Activated CD8-positive, alpha-beta T cell treated with anti-CD3 and anti-CD28 coated beads for 36 hours (primary cell): Measurements from ENCODE around the gene KIAA0408. TPM values are rescaled to one million over a fixed set of nuclear protein-coding genes. Genes with fewer than 3 reads are reported as not detected.

Experiments used
- ATAC-seq: fragments of 200-7000 bp; cut with Tn5 transposase; one replicate; pipeline ENCODE4 v1.10.0; 2021; ENCODE audit warnings: mild to moderate bottlenecking, moderate library complexity
- CTCF ChIA-PET: fragments of 350-600 bp; sonication (Branson Sonifier 250); formaldehyde crosslinking; loops from one replicate; lab custom pipeline; 2021; ENCODE audit warnings: antibody characterized with exemption; lab: Charles Lee
- POLR2A ChIA-PET: fragments of 350-600 bp; sonication (Branson Sonifier 250); formaldehyde crosslinking; loops from one replicate; lab custom pipeline; 2021; ENCODE audit warnings: antibody characterized with exemption; lab: Charles Lee
- DNase-seq: peaks from one replicate; pipeline ENCODE4 v3.0.0-alpha.2; 2020
- H3K27ac Mint-ChIP-seq: one replicate; pipeline ENCODE4 v1.8.0; 2021; ENCODE audit warnings: mild to moderate bottlenecking, mixed read lengths
- H3K27me3 Mint-ChIP-seq: one replicate; pipeline ENCODE4 v1.8.0; 2021; ENCODE audit warnings: mixed read lengths
- H3K36me3 Mint-ChIP-seq: one replicate; pipeline ENCODE4 v1.8.0; 2021; ENCODE audit warnings: low read depth, mixed read lengths
- H3K4me1 Mint-ChIP-seq: one replicate; pipeline ENCODE4 v1.8.0; 2021; ENCODE audit warnings: low read depth, mixed read lengths
- H3K4me3 Mint-ChIP-seq: one replicate; pipeline ENCODE4 v1.8.0; 2021; ENCODE audit warnings: mild to moderate bottlenecking, moderate library complexity, mixed read lengths
- H3K9me3 Mint-ChIP-seq: one replicate; pipeline ENCODE4 v1.8.0; 2021; ENCODE audit warnings: mixed read lengths
- intact Hi-C: fragments of 100-400 bp; cut with micrococcal nuclease; formaldehyde crosslinking; loops from one replicate; pipeline ENCODE4 v1.10.0; 2022
- total RNA-seq, 2 experiments: library from RNA; stranded (reverse); gene quantifications; one replicate each; pipeline ENCODE4 v1.2.3, GENCODE V29; 2021
- TF ChIP-seq, protein P1 (sequence below): fragments of 200-600 bp; IDR thresholded peaks from one replicate; pipeline ENCODE4 v1.8.0; 2022; ENCODE audit warnings: antibody characterized with exemption, mild to moderate bottlenecking

The KIAA0408 gene
- total RNA-seq, 2 experiments from 2014 or later: 1.8 to 2.6 TPM

DNA sequence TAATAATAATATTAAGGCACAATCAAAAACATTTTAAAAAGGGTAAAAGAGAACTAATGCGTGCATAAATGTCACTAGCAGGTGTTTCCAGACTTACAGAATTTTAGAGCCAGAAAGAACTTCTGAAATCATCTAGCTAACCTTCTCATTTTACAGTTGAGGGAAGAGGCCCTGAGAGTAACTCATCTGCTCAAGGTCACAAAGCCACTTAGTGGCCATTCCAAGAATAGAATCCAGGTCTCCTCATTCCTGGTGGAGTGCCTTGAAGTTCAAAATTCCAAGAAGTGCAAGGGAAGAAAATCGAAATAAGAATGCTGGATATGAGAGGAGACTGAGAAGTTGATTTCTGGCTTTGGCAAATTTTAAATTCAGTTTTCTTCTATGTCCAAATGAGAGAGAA is 3.2 kb upstream of the KIAA0408 start:
- POLR2A ChIA-PET: no interaction called here
- Mint-ChIP-seq H3K27ac (no peak overlapping the region), H3K9me3 (no peaks in the 10 kb centered on the region), H3K27me3 (no peaks in the 10 kb centered on the region), H3K36me3 (no peaks in the 10 kb centered on the region), H3K4me3 (no peak overlapping the region), H3K4me1 (no peaks in the 10 kb centered on the region)
- CTCF ChIA-PET: interaction anchor here (1.0 to 2.8 kb wide), 5 partner anchors 56 to 159 kb away, joined by 3 to 34 read pairs (median 4); partner anchors contain the start of gene MTCL3
- intact Hi-C loops: no loop called here
- DNase-seq: no peak
- TF ChIP-seq, protein P1, sequence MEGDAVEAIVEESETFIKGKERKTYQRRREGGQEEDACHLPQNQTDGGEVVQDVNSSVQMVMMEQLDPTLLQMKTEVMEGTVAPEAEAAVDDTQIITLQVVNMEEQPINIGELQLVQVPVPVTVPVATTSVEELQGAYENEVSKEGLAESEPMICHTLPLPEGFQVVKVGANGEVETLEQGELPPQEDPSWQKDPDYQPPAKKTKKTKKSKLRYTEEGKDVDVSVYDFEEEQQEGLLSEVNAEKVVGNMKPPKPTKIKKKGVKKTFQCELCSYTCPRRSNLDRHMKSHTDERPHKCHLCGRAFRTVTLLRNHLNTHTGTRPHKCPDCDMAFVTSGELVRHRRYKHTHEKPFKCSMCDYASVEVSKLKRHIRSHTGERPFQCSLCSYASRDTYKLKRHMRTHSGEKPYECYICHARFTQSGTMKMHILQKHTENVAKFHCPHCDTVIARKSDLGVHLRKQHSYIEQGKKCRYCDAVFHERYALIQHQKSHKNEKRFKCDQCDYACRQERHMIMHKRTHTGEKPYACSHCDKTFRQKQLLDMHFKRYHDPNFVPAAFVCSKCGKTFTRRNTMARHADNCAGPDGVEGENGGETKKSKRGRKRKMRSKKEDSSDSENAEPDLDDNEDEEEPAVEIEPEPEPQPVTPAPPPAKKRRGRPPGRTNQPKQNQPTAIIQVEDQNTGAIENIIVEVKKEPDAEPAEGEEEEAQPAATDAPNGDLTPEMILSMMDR: no peak
- no peak for ATAC-seq

DNA sequence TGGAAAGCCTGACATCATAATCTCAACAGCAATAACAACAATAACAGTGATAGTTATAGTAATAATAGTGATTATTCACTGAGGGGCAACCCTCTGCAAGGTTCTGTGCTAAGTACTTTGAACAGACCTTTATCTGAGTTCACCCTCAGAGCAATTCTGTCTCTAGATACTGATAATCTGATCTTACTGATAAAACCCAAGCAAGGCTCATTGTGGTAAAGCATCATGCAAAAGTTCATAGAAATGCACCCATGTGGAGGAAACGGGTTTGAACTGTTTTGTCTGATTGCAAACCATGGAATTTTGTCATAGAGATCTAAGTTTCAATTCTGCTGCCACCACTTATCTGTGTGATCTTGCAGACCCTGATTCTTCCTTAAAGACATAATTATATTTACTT is 1.3 kb upstream of the KIAA0408 start:
- H3K4me3 Mint-ChIP-seq: no peak overlapping the region

DNA sequence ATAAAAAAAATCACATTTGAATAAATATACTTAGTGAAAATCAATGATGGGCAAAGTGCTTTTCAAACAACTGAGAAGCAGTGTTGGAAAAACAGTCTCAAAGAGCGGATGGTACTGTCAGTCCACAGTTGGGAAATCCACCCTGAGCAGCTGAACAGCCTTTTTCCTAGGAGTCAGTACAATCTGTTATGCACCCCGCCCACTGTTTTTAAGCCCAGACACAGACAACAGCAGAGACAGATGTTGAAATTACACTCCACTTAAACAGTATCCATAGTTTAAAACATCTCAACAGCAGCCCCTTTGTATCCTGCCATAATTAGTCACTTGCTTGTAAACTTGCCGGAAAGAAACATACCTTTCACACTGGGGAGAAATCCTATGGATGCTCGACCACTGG is 372 bp downstream of the KIAA0408 start:
- CTCF ChIA-PET: interaction anchor here (0.8 to 3.1 kb wide), 2 partner anchors 57 to 193 kb away, joined by 3 to 16 read pairs; no protein-coding TSS in a partner anchor
- H3K27ac Mint-ChIP-seq: no peak overlapping the region
- ATAC-seq (no peak), DNase-seq (no peak)
- H3K9me3 Mint-ChIP-seq: no peaks in the 10 kb centered on the region
- intact Hi-C loops: no loop called here
- H3K4me1 Mint-ChIP-seq: no peaks in the 10 kb centered on the region
- POLR2A ChIA-PET: interaction anchor here (0.8 kb wide), 1 partner anchor 9 kb away, joined by 4 read pairs; no protein-coding TSS in a partner anchor
- no peaks in the 10 kb centered on the region for H3K36me3 Mint-ChIP-seq
- H3K27me3 Mint-ChIP-seq: peaks cover 2% of the 10 kb centered on the region
- H3K4me3 Mint-ChIP-seq: no peak overlapping the region
- TF ChIP-seq, protein P1: no peak

More for the DNA sequence above, 1.3 kb upstream of the KIAA0408 start:
- H3K9me3 Mint-ChIP-seq: no peaks in the 10 kb centered on the region
- no peak for DNase-seq
- no peak for ATAC-seq
- intact Hi-C loops: no loop called here
- H3K36me3 Mint-ChIP-seq: no peaks in the 10 kb centered on the region
- ChIA-PET POLR2A (no interaction called here), CTCF (interaction anchor here (1.2 to 3.1 kb wide), 3 partner anchors 24 to 78 kb away, joined by 3 to 16 read pairs (median 10); no protein-coding TSS in a partner anchor)
- H3K27ac Mint-ChIP-seq: no peak overlapping the region
- TF ChIP-seq, protein P1: no peak
- no peaks in the 10 kb centered on the region for H3K4me1 Mint-ChIP-seq
- H3K27me3 Mint-ChIP-seq: peaks cover 2% of the 10 kb centered on the region

DNA sequence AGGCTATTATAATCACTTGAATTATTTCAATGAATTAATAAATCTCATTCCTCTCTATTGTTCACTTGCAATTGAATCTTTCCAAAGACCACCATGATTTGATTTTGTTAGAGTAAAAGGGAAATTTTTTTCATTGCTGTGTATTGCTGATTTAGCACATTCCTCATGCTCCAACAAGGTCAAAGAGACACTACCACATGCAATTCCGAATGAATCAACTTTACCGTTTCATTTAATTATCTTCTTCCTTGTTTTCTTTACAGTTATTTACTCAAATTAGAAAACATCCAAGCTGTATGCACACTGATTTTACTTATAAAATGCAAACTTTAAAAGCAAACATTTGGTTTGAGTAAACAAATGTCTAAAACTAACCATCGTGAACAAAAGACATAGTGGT is 967 bp downstream of the KIAA0408 start:
- Mint-ChIP-seq H3K4me3 (no peak overlapping the region), H3K4me1 (no peaks in the 10 kb centered on the region), H3K27me3 (peaks cover 2% of the 10 kb centered on the region), H3K27ac (no peak overlapping the region), H3K36me3 (no peaks in the 10 kb centered on the region), H3K9me3 (no peaks in the 10 kb centered on the region)
- TF ChIP-seq, protein P1: no peak
- ChIA-PET POLR2A (no interaction called here), CTCF (no interaction called here)
- no peak for ATAC-seq
- intact Hi-C loops: no loop called here
- DNase-seq: no peak

DNA sequence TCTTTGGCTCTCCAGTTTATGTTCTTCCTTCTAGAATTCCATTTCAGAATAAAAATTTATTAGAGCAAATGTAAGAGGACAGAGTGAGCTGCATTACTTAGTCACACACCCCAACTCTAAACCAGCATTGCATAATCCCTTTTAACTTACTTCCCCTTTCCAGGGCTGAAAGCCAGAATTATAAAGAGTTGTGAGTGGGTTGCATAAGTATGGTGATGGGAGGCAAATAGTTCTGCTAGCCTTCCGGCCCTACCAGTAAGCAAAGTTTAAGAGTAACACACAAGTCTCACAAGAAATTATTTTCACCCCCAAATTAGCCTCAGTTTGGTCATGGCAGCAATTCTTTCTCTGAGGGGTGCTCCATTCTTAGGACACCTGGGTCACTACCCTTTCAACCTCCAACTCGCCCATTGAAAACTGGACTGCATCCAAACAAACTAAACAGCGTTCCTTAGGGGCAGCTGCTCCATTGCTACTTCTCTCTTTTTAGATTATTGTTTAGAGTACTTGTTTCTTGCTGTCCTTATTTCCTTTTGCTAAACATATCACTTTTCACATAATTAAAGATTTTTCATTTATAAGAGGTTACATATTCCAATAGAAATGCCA is 1.6 kb downstream of the KIAA0408 start:
- ChIA-PET POLR2A (no interaction called here), CTCF (no interaction called here)
- TF ChIP-seq, protein P1: no peak
- H3K36me3 Mint-ChIP-seq: no peaks in the 10 kb centered on the region
- no peaks in the 10 kb centered on the region for H3K4me1 Mint-ChIP-seq
- peaks cover 2% of the 10 kb centered on the region for H3K27me3 Mint-ChIP-seq
- H3K27ac Mint-ChIP-seq: no peak overlapping the region
- no peak for DNase-seq
- H3K9me3 Mint-ChIP-seq: no peaks in the 10 kb centered on the region
- ATAC-seq: no peak
- H3K4me3 Mint-ChIP-seq: no peak overlapping the region
- intact Hi-C loops: no loop called here
